ENCODE measurements around the gene PDIK1L. TPM values are rescaled to one million over a fixed set of nuclear protein-coding genes. Genes with fewer than 3 reads are reported as not detected.

Gene PDIK1L
- total and polyA plus RNA-seq, 2 donors = 6.1 to 11.9 TPM

- no peak overlapping the region for H3K4me3 ChIP-seq (ENCODE audit: low read length in 2 of 2)
- H3K27me3 ChIP-seq (ENCODE audit: control insufficient read depth in 2 of 2, insufficient read depth in 1 of 2, low read length in 1 of 2) = peaks cover 0 to 29% of the 10 kb centered on the region in 2 donors
- no peak for DNase-seq (ENCODE audit: low read depth in 6 of 9, low spot score in 9 of 9)
- H3K4me1 ChIP-seq (ENCODE audit: control insufficient read depth in 2 of 2, insufficient read depth in 2 of 2, low read length in 2 of 2) = no peaks in the 10 kb centered on the region
- 81% methylated on average over 6 of the region's 6 CpGs for WGBS
- H3K27ac ChIP-seq (ENCODE audit: low read depth in 1 of 2, low read length in 1 of 2) = no peak overlapping the region
- H3K36me3 ChIP-seq (ENCODE audit: control insufficient read depth in 2 of 2, insufficient read depth in 2 of 2, low read length in 1 of 2) = no peaks in the 10 kb centered on the region
- H3K9me3 ChIP-seq (ENCODE audit: control insufficient read depth in 2 of 2, insufficient read depth in 1 of 2, low read length in 1 of 2) = no peaks in the 10 kb centered on the region
These were observed 39.3 kb upstream of the PDIK1L start for GRCh38 chr1:26072305-26072704.

DNA sequence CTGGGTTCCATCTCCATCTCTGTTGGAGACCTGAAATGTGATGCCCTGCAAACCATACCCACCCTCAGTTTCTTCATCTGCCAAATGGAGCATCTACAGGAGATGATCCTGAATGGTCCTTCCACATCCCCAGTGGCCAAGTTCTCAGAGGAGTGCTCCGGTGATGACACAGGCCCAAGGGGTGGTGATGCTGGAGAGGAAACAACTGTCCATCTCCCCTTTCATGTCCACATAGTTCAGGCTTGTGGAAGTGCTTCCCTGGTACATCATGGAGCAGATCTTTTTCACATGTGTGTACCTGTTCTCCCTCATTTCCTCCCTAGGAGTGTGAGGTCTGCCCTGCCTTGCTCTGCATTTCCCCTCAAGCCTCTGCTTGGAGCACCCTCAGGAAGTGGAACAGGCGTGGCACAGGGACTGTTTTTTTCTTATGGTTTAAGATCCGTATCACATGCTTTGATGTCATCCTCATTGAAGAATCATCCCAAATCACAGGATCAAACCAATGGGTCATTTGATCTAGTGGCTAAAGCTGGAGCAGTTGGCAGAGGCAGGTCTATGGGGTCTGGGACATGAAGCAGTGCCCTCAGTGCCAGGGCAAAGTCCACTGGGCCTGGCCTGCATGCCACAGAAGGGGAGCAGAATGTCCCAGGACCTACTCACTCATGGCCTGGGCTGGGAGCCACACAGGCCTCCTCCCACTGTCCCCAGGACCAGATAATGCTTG, 36.0 kb upstream of the PDIK1L start:
- Histone ChIP-seq H3K27me3 (ENCODE audit: control insufficient read depth in 2 of 2, insufficient read depth in 1 of 2, low read length in 1 of 2) (peaks cover 0 to 28% of the 10 kb centered on the region in 2 donors), H3K36me3 (ENCODE audit: control insufficient read depth in 2 of 2, insufficient read depth in 2 of 2, low read length in 1 of 2) (no peaks in the 10 kb centered on the region), H3K9me3 (ENCODE audit: control insufficient read depth in 2 of 2, insufficient read depth in 1 of 2, low read length in 1 of 2) (no peaks in the 10 kb centered on the region), H3K27ac (ENCODE audit: low read depth in 1 of 2, low read length in 1 of 2) (no peak overlapping the region), H3K4me3 (ENCODE audit: low read length in 2 of 2) (no peak overlapping the region), H3K4me1 (ENCODE audit: control insufficient read depth in 2 of 2, insufficient read depth in 2 of 2, low read length in 2 of 2) (no peaks in the 10 kb centered on the region)
- WGBS = 56% methylated on average over 3 of the region's 3 CpGs
- DNase-seq (ENCODE audit: low read depth in 6 of 9, low spot score in 9 of 9) = no peak

DNA sequence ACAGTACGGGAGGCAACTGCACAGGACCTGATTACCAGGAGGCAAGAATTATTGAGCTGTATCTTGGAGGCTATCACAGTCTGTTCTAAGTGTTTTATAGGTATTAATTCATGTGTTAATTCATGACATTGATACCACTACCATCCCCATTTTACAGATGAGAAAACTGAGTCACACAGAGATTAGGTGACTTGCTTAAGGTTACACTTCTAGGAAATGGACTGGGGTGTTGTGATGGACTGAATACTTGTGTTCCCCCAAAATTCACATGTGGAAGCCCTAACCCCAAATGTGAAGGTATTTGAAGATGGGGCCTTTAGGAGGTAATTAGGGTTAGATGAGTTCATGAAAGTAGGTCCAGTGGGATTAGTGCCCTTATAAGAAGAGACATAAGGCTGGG, 34.1 kb upstream of the PDIK1L start:
- no peak overlapping the region for H3K27ac ChIP-seq (ENCODE audit: low read depth in 1 of 2, low read length in 1 of 2)
- peaks cover 0 to 23% of the 10 kb centered on the region in 2 donors for H3K27me3 ChIP-seq (ENCODE audit: control insufficient read depth in 2 of 2, insufficient read depth in 1 of 2, low read length in 1 of 2)
- DNase-seq (ENCODE audit: low read depth in 6 of 9, low spot score in 9 of 9) = no peak
- 98% methylated on average over 1 of the region's 1 CpG for WGBS
- no peaks in the 10 kb centered on the region for H3K4me1 ChIP-seq (ENCODE audit: control insufficient read depth in 2 of 2, insufficient read depth in 2 of 2, low read length in 2 of 2)
- H3K36me3 ChIP-seq (ENCODE audit: control insufficient read depth in 2 of 2, insufficient read depth in 2 of 2, low read length in 1 of 2) = no peaks in the 10 kb centered on the region
- H3K4me3 ChIP-seq (ENCODE audit: low read length in 2 of 2) = no peak overlapping the region
- H3K9me3 ChIP-seq (ENCODE audit: control insufficient read depth in 2 of 2, insufficient read depth in 1 of 2, low read length in 1 of 2) = no peaks in the 10 kb centered on the region

DNA sequence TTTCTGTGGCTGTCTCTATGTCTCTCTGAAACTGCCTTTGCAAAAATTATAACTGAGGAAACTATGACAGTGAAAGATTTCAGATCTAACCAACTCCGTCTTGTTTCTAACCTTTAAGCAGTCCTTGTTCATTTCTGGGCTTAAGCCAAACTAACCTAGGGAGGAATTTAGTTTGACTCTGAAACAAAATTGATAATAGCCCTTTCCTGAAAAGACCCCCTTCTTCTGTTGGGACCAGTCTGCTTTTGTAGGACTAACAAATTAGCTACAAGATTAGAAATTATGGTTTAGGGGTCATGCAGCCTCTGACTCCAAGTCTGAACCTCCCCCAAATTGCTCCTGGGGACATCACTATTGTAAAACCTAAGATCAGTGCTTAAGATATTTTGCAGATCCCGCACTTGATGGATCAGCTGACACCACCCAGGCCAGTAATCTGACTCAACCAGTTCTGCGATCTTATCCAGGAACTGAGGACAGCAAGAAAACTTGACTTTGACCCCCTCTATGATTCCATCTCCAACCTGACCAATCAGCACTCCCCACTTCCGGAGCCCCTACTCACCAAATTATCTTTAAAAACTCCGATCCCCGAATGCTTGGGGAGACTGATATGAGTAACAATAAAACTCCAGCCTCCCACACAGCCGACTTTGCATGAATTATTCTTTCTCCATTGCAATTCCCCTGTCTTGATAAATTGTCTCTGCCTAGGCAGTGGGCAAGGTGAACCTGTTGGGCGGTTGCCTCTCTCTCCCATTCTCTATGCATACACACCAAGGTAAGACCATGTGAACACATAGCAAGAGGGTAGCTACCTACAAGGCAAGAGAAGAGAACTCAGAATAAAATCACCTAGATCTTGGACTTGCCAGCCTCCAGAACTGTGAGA, 33.1 kb upstream of the PDIK1L start:
- Histone ChIP-seq H3K9me3 (ENCODE audit: control insufficient read depth in 2 of 2, insufficient read depth in 1 of 2, low read length in 1 of 2) (no peaks in the 10 kb centered on the region), H3K27me3 (ENCODE audit: control insufficient read depth in 2 of 2, insufficient read depth in 1 of 2, low read length in 1 of 2) (peaks cover 0 to 19% of the 10 kb centered on the region in 2 donors), H3K4me3 (ENCODE audit: low read length in 2 of 2) (no peak overlapping the region), H3K36me3 (ENCODE audit: control insufficient read depth in 2 of 2, insufficient read depth in 2 of 2, low read length in 1 of 2) (no peaks in the 10 kb centered on the region), H3K27ac (ENCODE audit: low read depth in 1 of 2, low read length in 1 of 2) (no peak overlapping the region), H3K4me1 (ENCODE audit: control insufficient read depth in 2 of 2, insufficient read depth in 2 of 2, low read length in 2 of 2) (no peaks in the 10 kb centered on the region)
- no peak for DNase-seq (ENCODE audit: low read depth in 6 of 9, low spot score in 9 of 9)
- WGBS = 93% methylated on average over 8 of the region's 8 CpGs

- WGBS = 94% methylated on average over 7 of the region's 7 CpGs
- no peaks in the 10 kb centered on the region for H3K9me3 ChIP-seq (ENCODE audit: control insufficient read depth in 2 of 2, insufficient read depth in 1 of 2, low read length in 1 of 2)
- H3K4me1 ChIP-seq (ENCODE audit: control insufficient read depth in 2 of 2, insufficient read depth in 2 of 2, low read length in 2 of 2) = no peaks in the 10 kb centered on the region
- H3K4me3 ChIP-seq (ENCODE audit: low read length in 2 of 2) = no peak overlapping the region
- H3K36me3 ChIP-seq (ENCODE audit: control insufficient read depth in 2 of 2, insufficient read depth in 2 of 2, low read length in 1 of 2) = no peaks in the 10 kb centered on the region
- H3K27me3 ChIP-seq (ENCODE audit: control insufficient read depth in 2 of 2, insufficient read depth in 1 of 2, low read length in 1 of 2) = peaks cover 0 to 19% of the 10 kb centered on the region in 2 donors
- no peak for DNase-seq (ENCODE audit: low read depth in 6 of 9, low spot score in 9 of 9)
- H3K27ac ChIP-seq (ENCODE audit: low read depth in 1 of 2, low read length in 1 of 2) = no peak overlapping the region
These were observed 32.5 kb upstream of the PDIK1L start for GRCh38 chr1:26079178-26079563.

DNA sequence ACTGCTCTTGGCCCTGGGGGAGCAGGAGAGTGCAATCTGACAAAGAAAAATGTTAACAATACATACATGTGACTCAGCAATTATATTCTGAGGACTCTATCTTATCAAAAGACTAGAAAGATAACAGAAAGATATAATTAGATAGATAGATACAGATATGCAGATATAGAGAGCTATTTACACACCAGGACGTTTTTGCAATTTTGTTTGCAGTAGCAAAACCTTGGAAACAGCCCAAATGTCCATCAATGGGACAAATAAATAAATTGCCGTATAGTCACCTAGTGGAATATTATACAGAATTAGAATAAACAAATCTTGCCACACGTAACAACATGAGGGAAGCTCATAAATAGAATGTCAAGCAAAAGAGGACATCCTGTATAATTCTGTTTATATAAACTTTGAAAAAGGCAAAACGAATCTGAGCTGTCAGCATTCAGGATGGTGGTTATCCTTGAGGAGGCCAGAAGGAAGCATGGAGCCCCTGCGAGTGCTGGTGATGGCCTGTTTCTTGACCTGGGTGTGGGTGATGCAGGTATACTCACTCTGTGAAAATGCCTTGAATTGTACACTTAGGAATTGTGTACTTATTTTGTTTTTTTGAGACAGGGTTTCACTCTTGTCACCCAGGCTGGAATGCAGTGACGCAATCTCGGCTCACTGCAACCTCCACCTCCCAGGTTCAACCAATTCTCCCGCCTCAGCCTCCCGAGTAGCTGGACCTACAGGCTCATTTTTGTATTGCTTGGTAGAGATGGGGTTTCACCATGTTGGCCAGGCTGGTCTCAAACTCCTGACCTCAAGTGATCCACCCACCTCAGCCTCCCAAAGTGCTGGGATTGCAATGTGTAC, 31.4 kb upstream of the PDIK1L start:
- Histone ChIP-seq H3K4me1 (ENCODE audit: control insufficient read depth in 2 of 2, insufficient read depth in 2 of 2, low read length in 2 of 2) (no peaks in the 10 kb centered on the region), H3K36me3 (ENCODE audit: control insufficient read depth in 2 of 2, insufficient read depth in 2 of 2, low read length in 1 of 2) (no peaks in the 10 kb centered on the region), H3K27ac (ENCODE audit: low read depth in 1 of 2, low read length in 1 of 2) (no peak overlapping the region), H3K4me3 (ENCODE audit: low read length in 2 of 2) (no peak overlapping the region), H3K9me3 (ENCODE audit: control insufficient read depth in 2 of 2, insufficient read depth in 1 of 2, low read length in 1 of 2) (no peaks in the 10 kb centered on the region), H3K27me3 (ENCODE audit: control insufficient read depth in 2 of 2, insufficient read depth in 1 of 2, low read length in 1 of 2) (peaks cover 0 to 21% of the 10 kb centered on the region in 2 donors)
- 92% methylated on average over 9 of the region's 9 CpGs for WGBS
- DNase-seq (ENCODE audit: low read depth in 6 of 9, low spot score in 9 of 9) = no peak

GRCh38 chr1:26081267-26082019, 30.2 kb upstream of the PDIK1L start:
- no peak for DNase-seq (ENCODE audit: low read depth in 6 of 9, low spot score in 9 of 9)
- no peak overlapping the region for H3K4me3 ChIP-seq (ENCODE audit: low read length in 2 of 2)
- peaks cover 0 to 22% of the 10 kb centered on the region in 2 donors for H3K27me3 ChIP-seq (ENCODE audit: control insufficient read depth in 2 of 2, insufficient read depth in 1 of 2, low read length in 1 of 2)
- 74% methylated on average over 8 of the region's 8 CpGs for WGBS
- H3K4me1 ChIP-seq (ENCODE audit: control insufficient read depth in 2 of 2, insufficient read depth in 2 of 2, low read length in 2 of 2) = no peaks in the 10 kb centered on the region
- H3K27ac ChIP-seq (ENCODE audit: low read depth in 1 of 2, low read length in 1 of 2) = no peak overlapping the region
- H3K9me3 ChIP-seq (ENCODE audit: control insufficient read depth in 2 of 2, insufficient read depth in 1 of 2, low read length in 1 of 2) = no peaks in the 10 kb centered on the region
- no peaks in the 10 kb centered on the region for H3K36me3 ChIP-seq (ENCODE audit: control insufficient read depth in 2 of 2, insufficient read depth in 2 of 2, low read length in 1 of 2)

- no peaks in the 10 kb centered on the region for H3K4me1 ChIP-seq (ENCODE audit: control insufficient read depth in 2 of 2, insufficient read depth in 2 of 2, low read length in 2 of 2)
- no peak overlapping the region for H3K27ac ChIP-seq (ENCODE audit: low read depth in 1 of 2, low read length in 1 of 2)
- no peaks in the 10 kb centered on the region for H3K9me3 ChIP-seq (ENCODE audit: control insufficient read depth in 2 of 2, insufficient read depth in 1 of 2, low read length in 1 of 2)
- no peak for DNase-seq (ENCODE audit: low read depth in 6 of 9, low spot score in 9 of 9)
- WGBS = 95% methylated on average over 3 of the region's 3 CpGs
- H3K4me3 ChIP-seq (ENCODE audit: low read length in 2 of 2) = no peak overlapping the region
- H3K36me3 ChIP-seq (ENCODE audit: control insufficient read depth in 2 of 2, insufficient read depth in 2 of 2, low read length in 1 of 2) = no peaks in the 10 kb centered on the region
- H3K27me3 ChIP-seq (ENCODE audit: control insufficient read depth in 2 of 2, insufficient read depth in 1 of 2, low read length in 1 of 2) = peaks cover 0 to 22% of the 10 kb centered on the region in 2 donors
These were observed 29.6 kb upstream of the PDIK1L start for GRCh38 chr1:26082020-26082350.

Measured in thymus (tissue), 11 donors.